Thoracic aorta (tissue), 2 donors: Measurements from ENCODE around the gene NSD1. TPM values are rescaled to one million over a fixed set of nuclear protein-coding genes. Genes with fewer than 3 reads are reported as not detected.

Experiments used
- ATAC-seq: fragments of 150-250 bp; one replicate; pipeline ENCODE4 v1.8.0; 2017; ENCODE audit warnings: low read depth; ENCODE audit not compliant: insufficient number of reproducible peaks, low FRiP score
- DNase-seq: peaks from one replicate; pipeline ENCODE4 v3.0.0-alpha.2; 2020; ENCODE audit warnings: low spot score
- H3K27ac ChIP-seq, 2 donors: fragments of 200-600 bp; sonication (generic); 1 replicate in 1 of 2; 2 replicates in 1 of 2; pipeline ENCODE4 v1.5.1; 2016; ENCODE audit warnings: mild to moderate bottlenecking in 2 of 2, moderate library complexity in 2 of 2
- H3K27me3 ChIP-seq: fragments of 200-600 bp; sonication (generic); replicated peaks from 2 replicates; pipeline ENCODE4 v1.6.0; 2016; ENCODE audit warnings: mild to moderate bottlenecking; ENCODE audit not compliant: insufficient read depth
- H3K36me3 ChIP-seq: fragments of 200-600 bp; sonication (generic); one replicate; pipeline ENCODE4 v1.5.1; 2016
- H3K4me1 ChIP-seq, 2 donors: fragments of 200-600 bp; sonication (generic); 1 replicate in 1 of 2; 2 replicates in 1 of 2; pipeline versions ENCODE4 v1.5.1 to v1.6.0; 2016; ENCODE audit warnings: low read depth in 2 of 2, mild to moderate bottlenecking in 1 of 2; ENCODE audit not compliant: control insufficient read depth in 1 of 2
- H3K4me3 ChIP-seq: fragments of 200-600 bp; sonication (generic); 2 replicates; pipeline ENCODE4 v1.5.1; 2016; ENCODE audit warnings: mild to moderate bottlenecking
- H3K9me3 ChIP-seq: fragments of 200-600 bp; sonication (generic); 2 replicates; pipeline ENCODE4 v1.5.1; 2016
- total RNA-seq, 2 donors: library from RNA; depleted of rRNA; stranded (reverse); fragments of >200 nt; gene quantifications; one replicate each; pipeline versions ENCODE4 v1.1.0 to v1.2.3, GENCODE V29; 2016
- TF ChIP-seq, protein P1 (sequence below): fragments of 200-600 bp; sonication (generic); IDR thresholded peaks from one replicate; pipeline ENCODE4 v1.5.1; 2019; ENCODE audit warnings: antibody characterized with exemption

NSD1 gene
- total RNA-seq, 2 donors from 2014 or later, result 26.1 to 70.5 TPM

DNA sequence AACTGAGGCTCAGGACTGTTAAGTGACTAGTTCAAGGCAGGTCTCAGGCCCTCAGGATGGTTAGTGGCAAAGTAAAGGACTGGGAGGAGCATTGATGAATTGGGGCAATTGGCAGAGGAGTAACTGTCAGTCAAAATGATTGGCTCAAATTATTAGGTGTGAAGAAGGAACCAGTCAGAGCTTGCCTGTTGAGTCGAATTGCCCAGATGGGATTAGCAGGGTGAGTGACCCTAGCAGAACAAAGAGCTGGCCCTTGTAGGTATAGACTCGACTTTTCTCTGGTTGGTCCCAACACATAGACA, 2.6 kb upstream of the NSD1 start:
- Histone ChIP-seq H3K4me1 (peaks cover 14 to 16% of the 10 kb centered on the region in 2 donors), H3K4me3 (no peak overlapping the region), H3K27me3 (no peaks in the 10 kb centered on the region), H3K9me3 (no peaks in the 10 kb centered on the region), H3K36me3 (no peaks in the 10 kb centered on the region), H3K27ac (no peak overlapping the region)
- TF ChIP-seq, protein P1, sequence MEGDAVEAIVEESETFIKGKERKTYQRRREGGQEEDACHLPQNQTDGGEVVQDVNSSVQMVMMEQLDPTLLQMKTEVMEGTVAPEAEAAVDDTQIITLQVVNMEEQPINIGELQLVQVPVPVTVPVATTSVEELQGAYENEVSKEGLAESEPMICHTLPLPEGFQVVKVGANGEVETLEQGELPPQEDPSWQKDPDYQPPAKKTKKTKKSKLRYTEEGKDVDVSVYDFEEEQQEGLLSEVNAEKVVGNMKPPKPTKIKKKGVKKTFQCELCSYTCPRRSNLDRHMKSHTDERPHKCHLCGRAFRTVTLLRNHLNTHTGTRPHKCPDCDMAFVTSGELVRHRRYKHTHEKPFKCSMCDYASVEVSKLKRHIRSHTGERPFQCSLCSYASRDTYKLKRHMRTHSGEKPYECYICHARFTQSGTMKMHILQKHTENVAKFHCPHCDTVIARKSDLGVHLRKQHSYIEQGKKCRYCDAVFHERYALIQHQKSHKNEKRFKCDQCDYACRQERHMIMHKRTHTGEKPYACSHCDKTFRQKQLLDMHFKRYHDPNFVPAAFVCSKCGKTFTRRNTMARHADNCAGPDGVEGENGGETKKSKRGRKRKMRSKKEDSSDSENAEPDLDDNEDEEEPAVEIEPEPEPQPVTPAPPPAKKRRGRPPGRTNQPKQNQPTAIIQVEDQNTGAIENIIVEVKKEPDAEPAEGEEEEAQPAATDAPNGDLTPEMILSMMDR, result no peak
- ATAC-seq (no peak), DNase-seq (no peak)

DNA sequence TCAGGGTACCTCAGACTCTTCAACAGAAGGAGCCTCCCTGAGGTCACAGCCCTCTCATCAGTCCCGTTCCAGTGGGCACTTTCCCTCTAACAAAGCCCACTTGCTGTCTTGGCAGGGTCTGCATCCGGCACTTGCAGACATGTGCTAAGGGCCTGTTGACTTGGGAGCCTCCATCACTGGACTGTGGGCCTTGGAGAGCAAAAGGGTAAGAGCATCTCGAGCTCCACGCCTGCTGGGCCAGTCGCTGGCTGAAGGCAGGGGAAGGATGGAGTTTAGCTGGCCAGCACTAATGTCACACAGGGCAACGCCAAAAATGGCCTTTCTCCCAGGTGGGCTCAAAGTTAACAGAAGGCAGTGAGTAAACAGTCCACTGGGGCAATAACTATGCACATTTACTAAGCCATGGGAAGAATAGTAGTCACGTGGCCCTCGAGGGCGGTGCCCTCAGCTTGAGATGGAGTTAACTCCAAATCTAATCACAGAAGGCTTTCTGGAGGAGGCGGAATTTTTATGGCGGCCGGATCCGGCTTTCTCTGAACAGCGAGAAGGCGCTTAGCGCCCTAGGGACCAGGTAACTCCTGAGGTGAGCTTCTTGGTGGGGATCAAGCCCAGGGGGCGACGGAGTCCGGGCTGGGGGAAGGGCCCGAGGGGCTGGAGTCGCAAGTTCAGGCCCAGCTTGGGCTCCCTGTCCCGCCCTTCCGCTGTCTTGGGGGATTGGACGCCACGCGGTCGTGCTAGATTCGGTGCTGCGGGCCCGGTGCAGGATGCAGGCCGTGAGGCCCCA, 2.0 kb upstream of the NSD1 start:
- H3K4me3 ChIP-seq, result peak overlapping the region; percentile 91
- ATAC-seq, result no peak
- no peak for DNase-seq
- TF ChIP-seq, protein P1, result no peak
- no peaks in the 10 kb centered on the region for H3K27me3 ChIP-seq
- H3K27ac ChIP-seq, result peak overlapping the region; percentile 94 to 96
- peaks cover 19 to 21% of the 10 kb centered on the region in 2 donors for H3K4me1 ChIP-seq
- H3K9me3 ChIP-seq, result no peaks in the 10 kb centered on the region
- no peaks in the 10 kb centered on the region for H3K36me3 ChIP-seq

DNA sequence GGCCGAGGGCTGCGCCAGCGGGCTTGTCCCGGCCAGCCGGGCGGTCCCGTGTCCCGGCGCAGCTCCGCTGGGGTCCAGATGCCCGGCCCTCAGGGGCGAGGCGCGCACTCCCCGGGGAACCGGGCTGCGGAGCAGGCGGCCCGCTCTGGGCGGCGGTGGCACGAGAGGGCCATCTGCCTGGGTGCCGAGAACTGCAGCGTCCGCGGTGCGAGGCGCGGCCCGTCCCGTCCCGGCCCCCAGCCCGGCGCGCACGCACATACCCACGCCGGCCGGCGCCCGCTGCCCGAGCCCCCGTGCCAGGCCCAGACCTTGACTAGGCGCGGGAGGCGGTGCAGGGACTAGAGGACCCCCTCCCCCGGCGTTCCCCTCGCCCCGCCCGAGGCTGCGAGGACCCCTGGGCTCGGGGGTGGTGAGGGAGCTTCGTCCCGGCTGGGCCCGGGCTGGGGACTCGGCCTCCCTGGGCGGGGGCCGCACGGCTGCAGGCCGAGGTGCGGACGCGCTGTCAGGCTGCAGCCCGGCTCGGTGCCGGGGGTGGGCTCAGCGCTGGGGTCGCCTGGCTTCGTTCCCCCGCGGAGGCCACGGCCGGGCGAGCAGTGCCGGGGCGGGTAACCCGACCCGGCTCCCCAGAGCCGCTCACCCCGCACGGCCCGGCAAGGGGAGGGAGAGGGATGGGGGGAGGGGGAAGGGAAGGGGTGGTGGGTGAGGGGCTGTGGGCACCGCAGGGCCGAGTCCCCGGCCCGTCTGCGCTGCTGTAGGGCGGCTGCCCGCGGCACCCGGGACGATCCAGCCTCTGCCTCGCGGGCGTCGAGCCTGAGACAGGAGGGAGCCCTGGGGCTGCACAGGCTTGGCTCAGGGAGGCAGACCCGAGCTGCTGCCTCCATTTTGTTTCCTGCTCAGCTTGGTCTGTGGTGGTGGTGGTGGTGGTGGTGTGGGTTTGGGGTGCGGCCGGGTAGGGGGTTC, 1.2 kb upstream of the NSD1 start:
- DNase-seq, result no peak
- TF ChIP-seq, protein P1, result no peak

DNA sequence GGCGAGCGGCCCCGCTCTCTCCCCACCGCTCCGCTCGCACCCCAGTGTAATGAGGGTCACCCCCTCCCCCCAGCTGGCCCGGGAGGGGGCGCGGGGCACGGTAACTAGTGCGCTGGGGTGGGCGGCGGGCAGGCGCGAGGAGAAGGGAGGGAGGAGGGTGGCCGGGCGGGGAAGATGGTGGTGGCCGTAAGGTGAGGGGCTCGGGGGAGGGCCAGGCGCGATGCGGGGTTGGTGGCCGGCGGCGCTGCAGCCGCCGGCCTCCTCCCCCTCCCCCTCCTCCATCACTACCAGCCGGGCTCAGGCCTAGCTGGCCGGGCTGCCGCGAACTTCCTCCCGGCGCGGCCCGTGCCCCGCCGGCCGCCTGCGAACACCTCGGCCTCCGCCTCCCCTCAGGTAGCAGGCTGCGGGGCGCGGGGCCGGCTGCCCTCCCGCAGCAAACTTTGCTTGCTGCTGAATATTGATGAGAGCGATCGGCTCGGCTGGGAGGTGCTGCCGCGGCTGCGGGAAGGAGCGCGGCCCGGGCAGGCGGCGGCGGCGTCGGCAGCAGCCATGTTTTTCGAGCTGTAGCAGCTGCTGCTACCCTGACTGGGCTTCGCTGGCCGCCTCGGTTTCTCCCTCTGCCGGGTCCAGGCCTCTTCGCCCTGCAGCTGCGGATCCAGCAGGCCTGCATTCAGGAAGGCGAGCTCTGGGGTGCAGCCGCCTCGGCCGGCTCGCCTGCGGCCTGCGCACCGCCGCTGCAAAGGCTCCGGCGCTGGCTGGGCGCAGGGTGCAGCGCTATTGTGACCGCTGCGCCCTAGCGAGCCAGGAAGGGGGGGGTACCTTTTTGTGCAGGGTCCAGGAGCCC, 502 bp downstream of the NSD1 start:
- DNase-seq, result no peak

More for the DNA sequence above, 1.2 kb upstream of the NSD1 start:
- no peaks in the 10 kb centered on the region for H3K27me3 ChIP-seq
- peak overlapping the region; percentile 94 to 96 for H3K27ac ChIP-seq
- ATAC-seq, result peak; percentile 27
- no peaks in the 10 kb centered on the region for H3K36me3 ChIP-seq
- no peaks in the 10 kb centered on the region for H3K9me3 ChIP-seq
- H3K4me3 ChIP-seq, result peak overlapping the region; percentile 91
- peaks cover 27 to 30% of the 10 kb centered on the region in 2 donors for H3K4me1 ChIP-seq

More for the DNA sequence above, 502 bp downstream of the NSD1 start:
- peaks cover 30 to 43% of the 10 kb centered on the region in 2 donors for H3K4me1 ChIP-seq
- no peaks in the 10 kb centered on the region for H3K27me3 ChIP-seq
- H3K36me3 ChIP-seq, result no peaks in the 10 kb centered on the region
- H3K9me3 ChIP-seq, result no peaks in the 10 kb centered on the region
- peak; percentile 50 for ATAC-seq
- peak overlapping the region; percentile 94 to 96 for H3K27ac ChIP-seq
- TF ChIP-seq, protein P1, result no peak
- H3K4me3 ChIP-seq, result peak overlapping the region; percentile 91
